ENCODE results near the gene OR2T8.
"Not testable (repeated sequence)": the region's sequence is repeated elsewhere in the genome, so short reads cannot be mapped to it uniquely, and the experiment has no call there.

The OR2T8 gene

DNA sequence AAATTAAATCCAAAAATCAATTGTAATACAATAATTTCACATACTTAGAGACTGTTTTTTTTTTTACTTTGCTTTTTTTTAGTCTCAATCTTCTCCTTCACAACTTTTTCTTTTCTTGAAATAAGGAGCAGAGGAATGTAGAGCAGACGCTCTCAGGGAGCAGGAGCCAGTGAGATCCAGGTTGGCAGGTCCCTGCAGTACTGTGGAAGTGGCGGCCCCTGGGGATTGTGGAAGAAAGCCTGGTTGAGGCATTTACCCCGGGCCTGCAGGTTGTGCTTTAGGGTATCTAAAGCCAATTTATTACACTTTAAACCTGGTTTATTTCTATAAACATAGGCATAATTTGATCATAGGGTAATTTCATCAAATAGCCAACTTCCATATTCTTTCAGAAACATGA, 3.9 kb downstream of the OR2T8 start:
- Histone ChIP-seq H3K27me3 (ENCODE audit: control insufficient read depth, insufficient read depth, low read length) (no peaks in the 10 kb centered on the region), H3K9ac (ENCODE audit: low read length) (no peak overlapping the region), H3K27ac (ENCODE audit: low read depth, low read length) (no peak overlapping the region), H3K4me3 (ENCODE audit: low read length) (no peak overlapping the region), H3K36me3 (ENCODE audit: control insufficient read depth, insufficient read depth, low read length) (no peaks in the 10 kb centered on the region), H3K4me1 (ENCODE audit: control insufficient read depth, insufficient read depth, low read length) (no peaks in the 10 kb centered on the region)

- H3K36me3 ChIP-seq (ENCODE audit: control insufficient read depth, insufficient read depth, low read length) = no peaks in the 10 kb centered on the region
- no peaks in the 10 kb centered on the region for H3K4me1 ChIP-seq (ENCODE audit: control insufficient read depth, insufficient read depth, low read length)
- H3K27me3 ChIP-seq (ENCODE audit: control insufficient read depth, insufficient read depth, low read length) = no peaks in the 10 kb centered on the region
- H3K9ac ChIP-seq (ENCODE audit: low read length) = no peak within 1 kb of the TSS
- no peak within 1 kb of the TSS for H3K4me3 ChIP-seq (ENCODE audit: low read length)
- H3K27ac ChIP-seq (ENCODE audit: low read depth, low read length) = no peak within 1 kb of the TSS
Measured at GRCh38 chr1:247924868-247925267, 4.8 kb downstream of the OR2T8 start, which contains the start of gene OR2AJ1. Gene OR2AJ1, plus strand, starts transcription at chr1:247924889. Its CDS starts 8,880 bp downstream, at chr1:247933769.

DNA sequence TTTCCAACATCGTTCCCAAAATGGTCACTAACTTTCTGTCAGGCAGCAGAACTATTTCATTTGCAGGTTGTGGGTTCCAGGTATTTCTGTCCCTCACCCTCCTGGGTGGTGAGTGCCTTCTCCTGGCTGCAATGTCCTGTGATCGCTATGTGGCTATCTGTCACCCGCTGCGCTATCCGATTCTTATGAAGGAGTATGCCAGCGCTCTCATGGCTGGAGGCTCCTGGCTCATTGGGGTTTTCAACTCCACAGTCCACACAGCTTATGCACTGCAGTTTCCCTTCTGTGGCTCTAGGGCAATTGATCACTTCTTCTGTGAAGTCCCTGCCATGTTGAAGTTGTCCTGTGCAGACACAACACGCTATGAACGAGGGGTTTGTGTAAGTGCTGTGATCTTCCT, 13.9 kb downstream of the OR2T8 start:
- no peak overlapping the region for H3K27ac ChIP-seq (ENCODE audit: low read depth, low read length)
- H3K4me3 ChIP-seq (ENCODE audit: low read length) = no peak overlapping the region
- H3K36me3 ChIP-seq (ENCODE audit: control insufficient read depth, insufficient read depth, low read length) = no peaks in the 10 kb centered on the region
- no peaks in the 10 kb centered on the region for H3K27me3 ChIP-seq (ENCODE audit: control insufficient read depth, insufficient read depth, low read length)
- H3K9ac ChIP-seq (ENCODE audit: low read length) = no peak overlapping the region
- no peaks in the 10 kb centered on the region for H3K4me1 ChIP-seq (ENCODE audit: control insufficient read depth, insufficient read depth, low read length)

- Histone ChIP-seq H3K36me3 (ENCODE audit: control insufficient read depth, insufficient read depth, low read length) (no peaks in the 10 kb centered on the region), H3K4me3 (ENCODE audit: low read length) (no peak overlapping the region), H3K4me1 (ENCODE audit: control insufficient read depth, insufficient read depth, low read length) (no peaks in the 10 kb centered on the region), H3K9ac (ENCODE audit: low read length) (no peak overlapping the region), H3K27me3 (ENCODE audit: control insufficient read depth, insufficient read depth, low read length) (no peaks in the 10 kb centered on the region), H3K27ac (ENCODE audit: low read depth, low read length) (no peak overlapping the region)
Measured at GRCh38 chr1:247935781-247936180, 15.7 kb downstream of the OR2T8 start.

GRCh38 chr1:247936415-247936814, 16.4 kb downstream of the OR2T8 start:
- Histone ChIP-seq H3K36me3 (ENCODE audit: control insufficient read depth, insufficient read depth, low read length) (no peaks in the 10 kb centered on the region), H3K4me1 (ENCODE audit: control insufficient read depth, insufficient read depth, low read length) (no peaks in the 10 kb centered on the region), H3K27ac (ENCODE audit: low read depth, low read length) (no peak overlapping the region), H3K9ac (ENCODE audit: low read length) (no peak overlapping the region), H3K4me3 (ENCODE audit: low read length) (no peak overlapping the region), H3K27me3 (ENCODE audit: control insufficient read depth, insufficient read depth, low read length) (no peaks in the 10 kb centered on the region)

GRCh38 chr1:247936965-247937734, 17.1 kb downstream of the OR2T8 start:
- not testable (repeated sequence) for H3K4me1 ChIP-seq (ENCODE audit: control insufficient read depth, insufficient read depth, low read length); H3K36me3 ChIP-seq (ENCODE audit: control insufficient read depth, insufficient read depth, low read length); H3K27ac ChIP-seq (ENCODE audit: low read depth, low read length); H3K4me3 ChIP-seq (ENCODE audit: low read length); H3K9ac ChIP-seq (ENCODE audit: low read length); H3K27me3 ChIP-seq (ENCODE audit: control insufficient read depth, insufficient read depth, low read length)

- H3K27me3 ChIP-seq (ENCODE audit: control insufficient read depth, insufficient read depth, low read length) = no peaks in the 10 kb centered on the region
- H3K9ac ChIP-seq (ENCODE audit: low read length) = no peak overlapping the region
- no peaks in the 10 kb centered on the region for H3K4me1 ChIP-seq (ENCODE audit: control insufficient read depth, insufficient read depth, low read length)
- no peak overlapping the region for H3K27ac ChIP-seq (ENCODE audit: low read depth, low read length)
- H3K4me3 ChIP-seq (ENCODE audit: low read length) = no peak overlapping the region
- no peaks in the 10 kb centered on the region for H3K36me3 ChIP-seq (ENCODE audit: control insufficient read depth, insufficient read depth, low read length)
Measured at GRCh38 chr1:247942624-247943023, 22.6 kb downstream of the OR2T8 start.

DNA sequence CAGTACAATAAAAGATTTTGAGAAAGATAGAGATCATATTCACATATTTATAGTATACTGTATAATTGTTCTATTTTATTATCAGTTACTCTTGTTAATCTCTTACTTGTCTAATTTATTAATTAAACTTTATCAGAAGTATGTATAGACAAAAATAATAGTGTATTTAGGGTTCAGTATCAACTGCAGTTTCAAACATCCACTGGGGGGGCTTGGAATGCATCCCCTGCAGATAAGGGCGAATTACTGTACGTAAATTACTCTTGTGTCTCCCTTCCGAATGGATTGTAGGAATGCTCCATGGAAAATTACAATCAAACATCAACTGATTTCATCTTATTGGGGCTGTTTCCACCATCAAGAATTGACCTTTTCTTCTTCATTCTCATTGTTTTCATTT, 28.5 kb downstream of the OR2T8 start, which contains the start of gene OR2L8:
Gene OR2L8 (plus strand): TSS at position 301 of the 400 bp plus-strand sequence. CDS start 0 bp downstream, at position 301.
- Histone ChIP-seq H3K27ac (ENCODE audit: low read depth, low read length) (no peak within 1 kb of the TSS), H3K9ac (ENCODE audit: low read length) (no peak within 1 kb of the TSS), H3K36me3 (ENCODE audit: control insufficient read depth, insufficient read depth, low read length) (no peaks in the 10 kb centered on the region)

DNA sequence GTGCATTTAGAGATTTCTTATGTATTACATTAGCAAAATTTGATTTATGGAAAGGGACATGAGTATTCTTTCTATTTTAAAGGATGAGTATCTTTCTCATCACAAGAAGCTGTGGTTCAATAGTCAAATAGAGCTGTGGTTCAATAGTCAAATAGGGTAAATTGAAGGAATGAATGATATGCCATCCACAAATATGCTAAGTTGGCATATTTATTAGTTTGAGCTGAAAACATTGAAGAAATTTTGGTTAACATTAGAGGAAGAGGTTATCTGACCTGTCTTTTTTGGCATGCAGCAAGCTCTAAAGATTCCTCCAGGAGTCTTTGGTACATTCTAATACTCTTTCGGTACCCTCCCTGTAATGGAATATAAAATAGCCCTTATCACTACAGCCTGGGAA, 33.4 kb downstream of the OR2T8 start:
- Histone ChIP-seq H3K4me3 (ENCODE audit: low read length) (no peak overlapping the region), H3K27ac (ENCODE audit: low read depth, low read length) (no peak overlapping the region), H3K27me3 (ENCODE audit: control insufficient read depth, insufficient read depth, low read length) (no peaks in the 10 kb centered on the region), H3K4me1 (ENCODE audit: control insufficient read depth, insufficient read depth, low read length) (no peaks in the 10 kb centered on the region), H3K36me3 (ENCODE audit: control insufficient read depth, insufficient read depth, low read length) (no peaks in the 10 kb centered on the region), H3K9ac (ENCODE audit: low read length) (no peak overlapping the region)

More for the DNA sequence above, 28.5 kb downstream of the OR2T8 start, which contains the start of gene OR2L8:
- no peaks in the 10 kb centered on the region for H3K4me1 ChIP-seq (ENCODE audit: control insufficient read depth, insufficient read depth, low read length)
- H3K4me3 ChIP-seq (ENCODE audit: low read length) = no peak within 1 kb of the TSS
- H3K27me3 ChIP-seq (ENCODE audit: control insufficient read depth, insufficient read depth, low read length) = no peaks in the 10 kb centered on the region

GRCh38 chr1:247961791-247962190, 41.7 kb downstream of the OR2T8 start:
- no peak overlapping the region for H3K27ac ChIP-seq (ENCODE audit: low read depth, low read length)
- no peaks in the 10 kb centered on the region for H3K4me1 ChIP-seq (ENCODE audit: control insufficient read depth, insufficient read depth, low read length)
- no peaks in the 10 kb centered on the region for H3K27me3 ChIP-seq (ENCODE audit: control insufficient read depth, insufficient read depth, low read length)
- H3K36me3 ChIP-seq (ENCODE audit: control insufficient read depth, insufficient read depth, low read length) = no peaks in the 10 kb centered on the region
- no peak overlapping the region for H3K4me3 ChIP-seq (ENCODE audit: low read length)
- H3K9ac ChIP-seq (ENCODE audit: low read length) = no peak overlapping the region

DNA sequence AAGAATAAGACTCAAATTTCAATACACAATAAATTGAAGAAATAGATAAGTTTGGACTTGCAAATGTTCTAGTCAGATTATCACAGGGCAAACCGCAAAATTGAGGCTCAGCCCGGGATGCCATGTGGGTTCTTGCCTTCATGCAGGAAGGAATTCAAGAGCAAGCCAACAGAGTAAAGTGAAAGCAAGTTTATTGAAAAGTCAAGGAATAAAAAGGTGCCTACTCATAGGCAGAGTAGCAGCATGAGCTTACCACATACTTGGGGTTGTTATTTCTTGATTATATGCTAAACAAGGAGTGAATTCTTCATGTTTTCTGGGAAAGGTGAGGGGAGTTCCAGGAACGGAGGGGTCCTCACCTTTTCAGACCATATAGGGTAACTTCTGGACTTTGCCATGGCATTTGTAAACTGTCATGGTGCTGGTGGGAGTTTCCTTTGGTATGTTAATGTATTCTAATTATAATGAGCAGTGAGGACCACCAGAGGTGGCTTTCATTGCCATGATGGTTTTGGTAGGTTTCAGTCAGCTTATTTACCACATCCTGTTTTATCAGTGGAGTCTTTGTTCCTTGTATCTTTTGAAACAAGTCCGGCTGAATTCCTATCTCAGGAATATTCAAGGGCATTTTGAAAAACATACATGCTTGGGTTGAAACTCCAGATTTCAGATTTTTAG, 43.0 kb downstream of the OR2T8 start:
- no peaks in the 10 kb centered on the region for H3K27me3 ChIP-seq (ENCODE audit: control insufficient read depth, insufficient read depth, low read length)
- H3K27ac ChIP-seq (ENCODE audit: low read depth, low read length) = no peak overlapping the region
- no peak overlapping the region for H3K9ac ChIP-seq (ENCODE audit: low read length)
- H3K36me3 ChIP-seq (ENCODE audit: control insufficient read depth, insufficient read depth, low read length) = no peaks in the 10 kb centered on the region
- H3K4me1 ChIP-seq (ENCODE audit: control insufficient read depth, insufficient read depth, low read length) = no peaks in the 10 kb centered on the region
- no peak overlapping the region for H3K4me3 ChIP-seq (ENCODE audit: low read length)

DNA sequence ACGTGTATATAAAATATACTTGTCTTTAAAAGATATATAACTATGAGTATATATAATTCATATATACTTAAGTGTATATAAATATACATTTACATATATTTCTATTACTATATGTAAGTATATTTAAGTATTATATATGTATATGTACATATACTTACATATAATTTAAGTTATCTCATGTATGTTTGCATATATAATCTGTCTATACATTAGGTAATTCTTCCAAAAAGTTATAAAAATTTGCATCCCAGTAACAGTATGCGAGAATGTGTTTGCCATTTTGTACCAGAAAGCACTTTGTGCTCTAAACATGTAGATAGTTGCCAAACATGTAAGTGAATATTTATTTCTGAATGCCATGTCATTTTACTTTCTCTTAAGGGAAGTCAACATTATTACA, 44.9 kb downstream of the OR2T8 start, which contains the start of gene OR2AK2:
Gene OR2AK2 (plus strand): TSS at position 301 of the 400 bp plus-strand sequence. CDS start 144 bp downstream, outside the sequence.
- H3K27me3 ChIP-seq (ENCODE audit: control insufficient read depth, insufficient read depth, low read length) = no peaks in the 10 kb centered on the region
- no peak within 1 kb of the TSS for H3K4me3 ChIP-seq (ENCODE audit: low read length)
- H3K9ac ChIP-seq (ENCODE audit: low read length) = no peak within 1 kb of the TSS
- no peaks in the 10 kb centered on the region for H3K36me3 ChIP-seq (ENCODE audit: control insufficient read depth, insufficient read depth, low read length)
- no peak within 1 kb of the TSS for H3K27ac ChIP-seq (ENCODE audit: low read depth, low read length)
- H3K4me1 ChIP-seq (ENCODE audit: control insufficient read depth, insufficient read depth, low read length) = no peaks in the 10 kb centered on the region

Data from rectal smooth muscle tissue (tissue), 1 donor.